Astrocyte (in vitro differentiated cells and primary cell): Measurements from ENCODE around the gene WDR43. TPM values are rescaled to one million over a fixed set of nuclear protein-coding genes. Genes with fewer than 3 reads are reported as not detected.

Experiments
- DNase-seq: peaks from one replicate; pipeline ENCODE4 v3.0.0-alpha.2; 2010; ENCODE audit warnings: low read depth
- FAIRE-seq: peaks from 2 replicates; lab custom pipeline; 2011; peaks lifted over from hg19 to GRCh38; lab: Jason Lieb, UNC
- H2AFZ ChIP-seq: 2 replicates; pipeline ENCODE4 v1.6.0; 2012; ENCODE audit warnings: low read depth, low read length, inconsistent platforms
- H3K27ac ChIP-seq: 2 replicates; pipeline ENCODE4 v1.5.1; 2011; ENCODE audit warnings: low read depth, low read length, inconsistent platforms
- H3K27me3 ChIP-seq: 2 replicates; pipeline ENCODE4 v1.6.0; 2011; ENCODE audit warnings: low read length, inconsistent platforms; ENCODE audit not compliant: insufficient read depth
- H3K36me3 ChIP-seq: 2 replicates; pipeline ENCODE4 v1.5.1; 2011; ENCODE audit warnings: low read length, inconsistent platforms; ENCODE audit not compliant: insufficient read depth
- H3K4me1 ChIP-seq: 2 replicates; pipeline ENCODE4 v1.5.1; 2011; ENCODE audit warnings: low read length, inconsistent platforms; ENCODE audit not compliant: insufficient read depth
- H3K4me2 ChIP-seq: 2 replicates; pipeline ENCODE4 v1.6.0; 2012; ENCODE audit warnings: low read length, inconsistent platforms
- H3K4me3 ChIP-seq: 2 replicates; pipeline ENCODE4 v1.5.1; 2011; ENCODE audit warnings: low read depth, mild to moderate bottlenecking, low read length, inconsistent platforms; ENCODE audit not compliant: insufficient read depth
- H3K79me2 ChIP-seq: 2 replicates; pipeline ENCODE4 v1.6.0; 2012; ENCODE audit warnings: mild to moderate bottlenecking, low read length, inconsistent platforms; ENCODE audit not compliant: insufficient read depth
- H3K9ac ChIP-seq: 2 replicates; pipeline ENCODE4 v1.6.0; 2012; ENCODE audit warnings: mild to moderate bottlenecking, low read length, inconsistent platforms
- H3K9me3 ChIP-seq: 2 replicates; pipeline ENCODE4 v1.5.1; 2012; ENCODE audit warnings: low read depth, mild to moderate bottlenecking, low read length, inconsistent platforms; ENCODE audit not compliant: insufficient read depth
- H4K20me1 ChIP-seq: 2 replicates; pipeline ENCODE4 v1.6.0; 2012; ENCODE audit warnings: low read length, inconsistent platforms; ENCODE audit not compliant: insufficient read depth
- H3K27ac Mint-ChIP-seq: one replicate; pipeline ENCODE4 v1.8.0; 2021; ENCODE audit warnings: mild to moderate bottlenecking, mixed read lengths; ENCODE audit not compliant: unreplicated experiment
- H3K27me3 Mint-ChIP-seq: one replicate; pipeline ENCODE4 v1.8.0; 2021; ENCODE audit warnings: low read depth, mixed read lengths; ENCODE audit not compliant: unreplicated experiment
- H3K36me3 Mint-ChIP-seq: one replicate; pipeline ENCODE4 v1.8.0; 2021; ENCODE audit warnings: low read depth, mixed read lengths; ENCODE audit not compliant: unreplicated experiment
- H3K4me1 Mint-ChIP-seq: one replicate; pipeline ENCODE4 v1.8.0; 2021; ENCODE audit warnings: low read depth, mixed read lengths; ENCODE audit not compliant: unreplicated experiment
- H3K4me3 Mint-ChIP-seq: one replicate; pipeline ENCODE4 v1.8.0; 2021; ENCODE audit warnings: mild to moderate bottlenecking, moderate library complexity, mixed read lengths; ENCODE audit not compliant: unreplicated experiment
- H3K9me3 Mint-ChIP-seq: one replicate; pipeline ENCODE4 v1.8.0; 2021; ENCODE audit warnings: mild to moderate bottlenecking, mixed read lengths; ENCODE audit not compliant: unreplicated experiment
- EZH2 ChIP-seq: IDR thresholded peaks from 2 replicates; pipeline ENCODE4 v1.6.1; 2012; ENCODE audit warnings: mild to moderate bottlenecking, low read length, inconsistent platforms; ENCODE audit not compliant: insufficient read depth
- total RNA-seq: library from RNA; stranded (reverse); gene quantifications from 2 replicates; pipeline ENCODE4 v1.2.1, GENCODE V29; 2021
- TF ChIP-seq, protein P1 (sequence below): IDR thresholded peaks from 2 replicates; pipeline ENCODE4 v1.5.1; 2011; ENCODE audit warnings: low read depth, mild to moderate bottlenecking, inconsistent platforms, low read length, moderate library complexity; ENCODE audit not compliant: insufficient read depth

Gene WDR43
- total RNA-seq, 1 donor from 2014 or later, result 83.9 TPM

DNA sequence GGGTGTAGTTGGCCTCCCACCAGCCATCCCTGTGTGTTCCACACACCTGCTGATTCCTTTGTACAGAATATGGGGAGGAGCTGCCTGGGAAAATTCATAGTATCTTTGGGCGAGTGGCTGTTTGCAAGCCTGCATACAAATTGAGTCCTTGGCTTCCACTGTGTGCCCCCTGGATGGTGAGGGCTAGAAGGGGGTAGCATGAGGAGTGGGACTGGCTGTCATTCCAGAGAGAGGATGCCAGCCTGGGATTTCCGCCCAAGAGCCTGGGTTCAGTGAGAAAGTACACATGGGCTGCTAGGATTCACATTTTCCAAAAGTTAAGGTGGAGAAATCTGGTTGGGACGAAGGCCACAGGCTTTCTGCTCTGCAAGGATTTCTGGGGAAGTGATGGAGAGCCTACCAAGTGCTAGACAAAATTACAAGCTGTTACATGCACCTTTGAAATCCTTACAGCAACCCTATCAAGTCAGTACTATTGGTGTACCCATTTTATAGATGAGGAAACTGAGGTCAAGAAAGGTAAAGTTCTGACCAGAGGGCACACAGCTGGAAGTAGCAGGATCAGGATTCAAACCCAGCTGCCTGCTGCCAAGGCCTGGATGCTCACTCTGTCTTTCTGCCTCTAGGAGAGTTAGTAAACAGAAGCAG, 86.0 kb downstream of the WDR43 start:
- H3K9ac ChIP-seq, result no peak overlapping the region
- DNase-seq (no peak), FAIRE-seq (no peak)
- no peak overlapping the region for H3K27ac ChIP-seq
- H3K27me3 ChIP-seq, result no peaks in the 10 kb centered on the region
- no peak overlapping the region for H3K4me2 ChIP-seq
- Mint-ChIP-seq H3K27ac (no peak overlapping the region), H3K4me3 (no peak overlapping the region), H3K9me3 (no peaks in the 10 kb centered on the region), H3K27me3 (peaks cover 28% of the 10 kb centered on the region), H3K4me1 (peaks cover 7% of the 10 kb centered on the region), H3K36me3 (no peaks in the 10 kb centered on the region)
- no peak overlapping the region for H2AFZ ChIP-seq
- H3K4me3 ChIP-seq, result no peak overlapping the region
- no peaks in the 10 kb centered on the region for H4K20me1 ChIP-seq
- no peaks in the 10 kb centered on the region for H3K36me3 ChIP-seq
- H3K79me2 ChIP-seq, result no peaks in the 10 kb centered on the region
- TF ChIP-seq, protein P1, sequence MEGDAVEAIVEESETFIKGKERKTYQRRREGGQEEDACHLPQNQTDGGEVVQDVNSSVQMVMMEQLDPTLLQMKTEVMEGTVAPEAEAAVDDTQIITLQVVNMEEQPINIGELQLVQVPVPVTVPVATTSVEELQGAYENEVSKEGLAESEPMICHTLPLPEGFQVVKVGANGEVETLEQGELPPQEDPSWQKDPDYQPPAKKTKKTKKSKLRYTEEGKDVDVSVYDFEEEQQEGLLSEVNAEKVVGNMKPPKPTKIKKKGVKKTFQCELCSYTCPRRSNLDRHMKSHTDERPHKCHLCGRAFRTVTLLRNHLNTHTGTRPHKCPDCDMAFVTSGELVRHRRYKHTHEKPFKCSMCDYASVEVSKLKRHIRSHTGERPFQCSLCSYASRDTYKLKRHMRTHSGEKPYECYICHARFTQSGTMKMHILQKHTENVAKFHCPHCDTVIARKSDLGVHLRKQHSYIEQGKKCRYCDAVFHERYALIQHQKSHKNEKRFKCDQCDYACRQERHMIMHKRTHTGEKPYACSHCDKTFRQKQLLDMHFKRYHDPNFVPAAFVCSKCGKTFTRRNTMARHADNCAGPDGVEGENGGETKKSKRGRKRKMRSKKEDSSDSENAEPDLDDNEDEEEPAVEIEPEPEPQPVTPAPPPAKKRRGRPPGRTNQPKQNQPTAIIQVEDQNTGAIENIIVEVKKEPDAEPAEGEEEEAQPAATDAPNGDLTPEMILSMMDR, result no peak
- no peak for TF ChIP-seq EZH2
- no peaks in the 10 kb centered on the region for H3K9me3 ChIP-seq
- peaks cover 12% of the 10 kb centered on the region for H3K4me1 ChIP-seq

DNA sequence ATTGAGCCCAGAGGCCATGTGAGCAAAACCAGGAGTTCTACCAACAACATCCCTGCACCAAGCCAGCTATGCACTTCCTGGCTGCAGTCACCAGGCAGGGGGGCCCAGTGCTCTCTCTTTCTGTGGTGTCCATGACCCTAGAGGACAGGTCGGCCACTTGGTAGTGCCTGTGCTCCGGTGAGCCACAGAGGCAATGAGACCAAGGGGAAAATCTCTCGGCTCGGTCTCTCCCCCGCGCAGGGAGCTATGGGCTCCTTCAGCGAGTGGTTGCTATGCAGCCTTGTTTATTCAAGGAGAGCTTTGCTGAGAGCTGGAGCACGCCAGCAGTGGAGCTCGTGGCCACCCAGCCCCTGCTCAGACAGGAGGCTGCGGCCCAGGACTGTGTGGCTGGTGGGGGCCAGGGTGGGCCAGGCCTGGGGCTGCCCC, 86.6 kb downstream of the WDR43 start, which contains the start of gene TOGARAM2:
TSS of gene TOGARAM2 (plus strand) at position 283 of the 426 bp plus-strand sequence. CDS start 13,537 bp downstream, outside the sequence.
- Histone ChIP-seq H3K4me2 (no peak within 1 kb of the TSS), H3K27me3 (no peaks in the 10 kb centered on the region), H3K27ac (no peak within 1 kb of the TSS), H3K4me3 (no peak within 1 kb of the TSS), H3K9me3 (no peaks in the 10 kb centered on the region), H2AFZ (peak within 1 kb of the TSS; percentile 19), H3K4me1 (peaks cover 12% of the 10 kb centered on the region), H3K36me3 (no peaks in the 10 kb centered on the region), H3K79me2 (no peaks in the 10 kb centered on the region), H3K9ac (no peak within 1 kb of the TSS), H4K20me1 (no peaks in the 10 kb centered on the region)
- peaks cover 8% of the 10 kb centered on the region for H3K4me1 Mint-ChIP-seq
- no peak within 1 kb of the TSS for H3K4me3 Mint-ChIP-seq
- H3K27ac Mint-ChIP-seq, result no peak within 1 kb of the TSS
- H3K36me3 Mint-ChIP-seq, result no peaks in the 10 kb centered on the region
- FAIRE-seq, result no peak
- peaks cover 28% of the 10 kb centered on the region for H3K27me3 Mint-ChIP-seq
- TF ChIP-seq, protein P1, result no peak
- TF ChIP-seq EZH2, result no peak
- peak; percentile 32 for DNase-seq
- H3K9me3 Mint-ChIP-seq, result no peaks in the 10 kb centered on the region
